Adipocyte (in vitro differentiated cells): ENCODE data around the gene HTR2A.
A peak's percentile ranks its signal among the peaks of the same experiment; 100 is the strongest.

ENCODE experiments used
- DNase-seq: peaks from one replicate; pipeline ENCODE4 v3.0.0-alpha.2; 2015; ENCODE audit warnings: low read depth
- H3K27me3 ChIP-seq: replicated peaks from 2 replicates; pipeline ENCODE4 v1.7.0; 2013; ENCODE audit warnings: mild to moderate bottlenecking, low read length, moderate library complexity; ENCODE audit not compliant: control insufficient read depth, insufficient read depth
- H3K36me3 ChIP-seq: 2 replicates; pipeline ENCODE4 v1.7.0; 2013; ENCODE audit warnings: low read length, mild to moderate bottlenecking, moderate library complexity; ENCODE audit not compliant: control insufficient read depth, insufficient read depth, severe bottlenecking
- H3K4me1 ChIP-seq: 2 replicates; pipeline ENCODE4 v1.7.0; 2013; ENCODE audit warnings: mild to moderate bottlenecking, low read length, moderate library complexity; ENCODE audit not compliant: control insufficient read depth, insufficient read depth
- H3K4me3 ChIP-seq: 2 replicates; pipeline ENCODE4 v1.7.0; 2013; ENCODE audit warnings: mild to moderate bottlenecking, low read length, moderate library complexity
- H3K9ac ChIP-seq: 2 replicates; pipeline ENCODE4 v1.7.0; 2013; ENCODE audit warnings: mild to moderate bottlenecking, low read length, moderate library complexity
- H3K9me3 ChIP-seq: 2 replicates; pipeline ENCODE4 v1.7.0; 2013; ENCODE audit warnings: mild to moderate bottlenecking, low read length, moderate library complexity; ENCODE audit not compliant: control insufficient read depth

Gene HTR2A

GRCh38 chr13:46896341-46897137, at the start of gene HTR2A:
TSS of gene HTR2A (minus strand) at chr13:46897053. CDS start at chr13:46895906, 1,147 bp downstream.
- Histone ChIP-seq H3K4me1 (peaks cover 29% of the 10 kb centered on the region), H3K27me3 (no peaks in the 10 kb centered on the region), H3K4me3 (peak within 1 kb of the TSS; percentile 96), H3K9ac (peak within 1 kb of the TSS; percentile 88), H3K36me3 (no peaks in the 10 kb centered on the region), H3K9me3 (no peaks in the 10 kb centered on the region)
- DNase-seq = peak; percentile 53

- Histone ChIP-seq H3K4me3 (no peak overlapping the region), H3K27me3 (no peaks in the 10 kb centered on the region), H3K9ac (no peak overlapping the region), H3K36me3 (no peaks in the 10 kb centered on the region), H3K4me1 (no peaks in the 10 kb centered on the region), H3K9me3 (peaks cover 7% of the 10 kb centered on the region)
- DNase-seq = no peak
Observed at GRCh38 chr13:46936525-46936924, 39.7 kb upstream of the HTR2A start.

- Histone ChIP-seq H3K4me1 (peaks cover 7% of the 10 kb centered on the region), H3K9me3 (peaks cover 7% of the 10 kb centered on the region), H3K36me3 (no peaks in the 10 kb centered on the region), H3K4me3 (no peak overlapping the region), H3K27me3 (no peaks in the 10 kb centered on the region), H3K9ac (no peak overlapping the region)
- no peak for DNase-seq
Observed at GRCh38 chr13:46934749-46935148, 37.9 kb upstream of the HTR2A start.

- Histone ChIP-seq H3K36me3 (no peaks in the 10 kb centered on the region), H3K27me3 (no peaks in the 10 kb centered on the region), H3K9ac (peak overlapping the region; percentile 57), H3K4me1 (peaks cover 24% of the 10 kb centered on the region), H3K9me3 (no peaks in the 10 kb centered on the region), H3K4me3 (peak overlapping the region; percentile 30)
- peak; percentile 41 for DNase-seq
Observed at GRCh38 chr13:46926916-46927590, 30.2 kb upstream of the HTR2A start.

GRCh38 chr13:46925486-46925885, 28.6 kb upstream of the HTR2A start:
- Histone ChIP-seq H3K36me3 (no peaks in the 10 kb centered on the region), H3K27me3 (no peaks in the 10 kb centered on the region), H3K4me1 (peaks cover 23% of the 10 kb centered on the region), H3K4me3 (no peak overlapping the region), H3K9ac (no peak overlapping the region), H3K9me3 (no peaks in the 10 kb centered on the region)
- no peak for DNase-seq

GRCh38 chr13:46914341-46914740, 17.5 kb upstream of the HTR2A start:
- Histone ChIP-seq H3K27me3 (no peaks in the 10 kb centered on the region), H3K36me3 (no peaks in the 10 kb centered on the region), H3K4me3 (no peak overlapping the region), H3K9ac (no peak overlapping the region), H3K4me1 (no peaks in the 10 kb centered on the region), H3K9me3 (no peaks in the 10 kb centered on the region)
- no peak for DNase-seq

- no peak for DNase-seq
- H3K36me3 ChIP-seq = no peaks in the 10 kb centered on the region
- H3K9me3 ChIP-seq = no peaks in the 10 kb centered on the region
- H3K4me3 ChIP-seq = no peak overlapping the region
- H3K4me1 ChIP-seq = no peaks in the 10 kb centered on the region
- H3K9ac ChIP-seq = no peak overlapping the region
- H3K27me3 ChIP-seq = no peaks in the 10 kb centered on the region
Observed at GRCh38 chr13:46913757-46914156, 16.9 kb upstream of the HTR2A start.

- peaks cover 3% of the 10 kb centered on the region for H3K4me1 ChIP-seq
- H3K36me3 ChIP-seq = no peaks in the 10 kb centered on the region
- H3K27me3 ChIP-seq = no peaks in the 10 kb centered on the region
- no peaks in the 10 kb centered on the region for H3K9me3 ChIP-seq
- DNase-seq = no peak
- H3K9ac ChIP-seq = no peak overlapping the region
- no peak overlapping the region for H3K4me3 ChIP-seq
Observed at GRCh38 chr13:46909042-46909441, 12.2 kb upstream of the HTR2A start.

GRCh38 chr13:46908501-46908900, 11.6 kb upstream of the HTR2A start:
- Histone ChIP-seq H3K36me3 (no peaks in the 10 kb centered on the region), H3K4me1 (peaks cover 8% of the 10 kb centered on the region), H3K27me3 (no peaks in the 10 kb centered on the region), H3K9ac (no peak overlapping the region), H3K9me3 (no peaks in the 10 kb centered on the region), H3K4me3 (no peak overlapping the region)
- DNase-seq = no peak

GRCh38 chr13:46906405-46906804, 9.6 kb upstream of the HTR2A start:
- no peaks in the 10 kb centered on the region for H3K27me3 ChIP-seq
- H3K4me1 ChIP-seq = peaks cover 14% of the 10 kb centered on the region
- H3K9me3 ChIP-seq = no peaks in the 10 kb centered on the region
- no peak overlapping the region for H3K4me3 ChIP-seq
- H3K9ac ChIP-seq = no peak overlapping the region
- DNase-seq = no peak
- no peaks in the 10 kb centered on the region for H3K36me3 ChIP-seq

- H3K4me1 ChIP-seq = peaks cover 14% of the 10 kb centered on the region
- no peak overlapping the region for H3K9ac ChIP-seq
- H3K36me3 ChIP-seq = no peaks in the 10 kb centered on the region
- no peak for DNase-seq
- H3K9me3 ChIP-seq = no peaks in the 10 kb centered on the region
- H3K4me3 ChIP-seq = no peak overlapping the region
- no peaks in the 10 kb centered on the region for H3K27me3 ChIP-seq
Observed at GRCh38 chr13:46905249-46905648, 8.4 kb upstream of the HTR2A start.
